ENCODE results near the gene MYO18A.

MYO18A gene

GRCh38 chr17:29051731-29052130 lies 128.5 kb downstream of the MYO18A start:
- no peak overlapping the region for H3K4me3 ChIP-seq (ENCODE audit: insufficient read length, low read depth)
- H3K36me3 ChIP-seq (ENCODE audit: insufficient read depth, insufficient read length, low read length), result peaks cover 11% of the 10 kb centered on the region
- H3K9me3 ChIP-seq (ENCODE audit: insufficient read depth, low read length), result no peaks in the 10 kb centered on the region
- no peak for DNase-seq (ENCODE audit: low read depth, low spot score)
- TF ChIP-seq ZNF274 (IDR thresholded peaks at IDR 0.05; ENCODE audit: low read depth, low read length), result no peak
- TF ChIP-seq SUZ12 (IDR thresholded peaks at IDR 0.05; ENCODE audit: extremely low read depth, insufficient read depth, insufficient read length), result no peak
- no peak for TF ChIP-seq YY1 (IDR thresholded peaks at IDR 0.05; ENCODE audit: insufficient read depth, insufficient read length)
- H3K4me1 ChIP-seq (ENCODE audit: insufficient read depth, insufficient read length), result peaks cover 16% of the 10 kb centered on the region
- H3K27me3 ChIP-seq (ENCODE audit: insufficient read depth, insufficient read length), result no peaks in the 10 kb centered on the region
- no peak overlapping the region for H3K9ac ChIP-seq (ENCODE audit: insufficient read length, low read depth)

- no peak for DNase-seq (ENCODE audit: low read depth, low spot score)
- Histone ChIP-seq H3K36me3 (ENCODE audit: insufficient read depth, insufficient read length, low read length) (peaks cover 11% of the 10 kb centered on the region), H3K9me3 (ENCODE audit: insufficient read depth, low read length) (no peaks in the 10 kb centered on the region), H3K4me3 (ENCODE audit: insufficient read length, low read depth) (no peak overlapping the region), H3K9ac (ENCODE audit: insufficient read length, low read depth) (no peak overlapping the region), H3K4me1 (ENCODE audit: insufficient read depth, insufficient read length) (peaks cover 16% of the 10 kb centered on the region), H3K27me3 (ENCODE audit: insufficient read depth, insufficient read length) (no peaks in the 10 kb centered on the region)
- TF ChIP-seq YY1 (IDR thresholded peaks at IDR 0.05; ENCODE audit: insufficient read depth, insufficient read length) (no peak), SUZ12 (IDR thresholded peaks at IDR 0.05; ENCODE audit: extremely low read depth, insufficient read depth, insufficient read length) (no peak), ZNF274 (IDR thresholded peaks at IDR 0.05; ENCODE audit: low read depth, low read length) (no peak)
These were observed 129.0 kb downstream of the MYO18A start for GRCh38 chr17:29051194-29051593.

- Histone ChIP-seq H3K4me1 (ENCODE audit: insufficient read depth, insufficient read length) (peaks cover 16% of the 10 kb centered on the region), H3K36me3 (ENCODE audit: insufficient read depth, insufficient read length, low read length) (peaks cover 11% of the 10 kb centered on the region), H3K9ac (ENCODE audit: insufficient read length, low read depth) (no peak overlapping the region), H3K9me3 (ENCODE audit: insufficient read depth, low read length) (no peaks in the 10 kb centered on the region), H3K27me3 (ENCODE audit: insufficient read depth, insufficient read length) (no peaks in the 10 kb centered on the region), H3K4me3 (ENCODE audit: insufficient read length, low read depth) (no peak overlapping the region)
- no peak for DNase-seq (ENCODE audit: low read depth, low spot score)
- TF ChIP-seq YY1 (IDR thresholded peaks at IDR 0.05; ENCODE audit: insufficient read depth, insufficient read length) (no peak), ZNF274 (IDR thresholded peaks at IDR 0.05; ENCODE audit: low read depth, low read length) (no peak), SUZ12 (IDR thresholded peaks at IDR 0.05; ENCODE audit: extremely low read depth, insufficient read depth, insufficient read length) (no peak)
These were observed 130.0 kb downstream of the MYO18A start for GRCh38 chr17:29050176-29050575.

- DNase-seq (ENCODE audit: low read depth, low spot score), result no peak
- peaks cover 12% of the 10 kb centered on the region for H3K4me1 ChIP-seq (ENCODE audit: insufficient read depth, insufficient read length)
These were observed 130.6 kb downstream of the MYO18A start for GRCh38 chr17:29049541-29050145.

GRCh38 chr17:29048440-29049368 lies 131.5 kb downstream of the MYO18A start:
- Histone ChIP-seq H3K9me3 (ENCODE audit: insufficient read depth, low read length) (no peaks in the 10 kb centered on the region), H3K27me3 (ENCODE audit: insufficient read depth, insufficient read length) (no peaks in the 10 kb centered on the region), H3K4me3 (ENCODE audit: insufficient read length, low read depth) (no peak overlapping the region), H3K36me3 (ENCODE audit: insufficient read depth, insufficient read length, low read length) (peaks cover 6% of the 10 kb centered on the region), H3K4me1 (ENCODE audit: insufficient read depth, insufficient read length) (peaks cover 11% of the 10 kb centered on the region), H3K9ac (ENCODE audit: insufficient read length, low read depth) (no peak overlapping the region)
- TF ChIP-seq ZNF274 (IDR thresholded peaks at IDR 0.05; ENCODE audit: low read depth, low read length), result no peak
- TF ChIP-seq YY1 (IDR thresholded peaks at IDR 0.05; ENCODE audit: insufficient read depth, insufficient read length), result no peak
- no peak for TF ChIP-seq SUZ12 (IDR thresholded peaks at IDR 0.05; ENCODE audit: extremely low read depth, insufficient read depth, insufficient read length)
- DNase-seq (ENCODE audit: low read depth, low spot score), result no peak

More at GRCh38 chr17:29049541-29050145, 130.6 kb downstream of the MYO18A start:
- Histone ChIP-seq H3K9me3 (ENCODE audit: insufficient read depth, low read length) (no peaks in the 10 kb centered on the region), H3K4me3 (ENCODE audit: insufficient read length, low read depth) (no peak overlapping the region), H3K36me3 (ENCODE audit: insufficient read depth, insufficient read length, low read length) (peaks cover 7% of the 10 kb centered on the region), H3K9ac (ENCODE audit: insufficient read length, low read depth) (no peak overlapping the region), H3K27me3 (ENCODE audit: insufficient read depth, insufficient read length) (no peaks in the 10 kb centered on the region)
- no peak for TF ChIP-seq SUZ12 (IDR thresholded peaks at IDR 0.05; ENCODE audit: extremely low read depth, insufficient read depth, insufficient read length)
- no peak for TF ChIP-seq ZNF274 (IDR thresholded peaks at IDR 0.05; ENCODE audit: low read depth, low read length)
- TF ChIP-seq YY1 (IDR thresholded peaks at IDR 0.05; ENCODE audit: insufficient read depth, insufficient read length), result no peak

GRCh38 chr17:29046473-29046839 lies 133.7 kb downstream of the MYO18A start:
- Histone ChIP-seq H3K4me1 (ENCODE audit: insufficient read depth, insufficient read length) (peaks cover 15% of the 10 kb centered on the region), H3K4me3 (ENCODE audit: insufficient read length, low read depth) (no peak overlapping the region), H3K9ac (ENCODE audit: insufficient read length, low read depth) (no peak overlapping the region), H3K27me3 (ENCODE audit: insufficient read depth, insufficient read length) (no peaks in the 10 kb centered on the region), H3K9me3 (ENCODE audit: insufficient read depth, low read length) (no peaks in the 10 kb centered on the region), H3K36me3 (ENCODE audit: insufficient read depth, insufficient read length, low read length) (no peaks in the 10 kb centered on the region)
- DNase-seq (ENCODE audit: low read depth, low spot score), result no peak
- TF ChIP-seq YY1 (IDR thresholded peaks at IDR 0.05; ENCODE audit: insufficient read depth, insufficient read length) (no peak), ZNF274 (IDR thresholded peaks at IDR 0.05; ENCODE audit: low read depth, low read length) (no peak), SUZ12 (IDR thresholded peaks at IDR 0.05; ENCODE audit: extremely low read depth, insufficient read depth, insufficient read length) (no peak)
